HFFc6 (cell line): ENCODE measurements around the gene GIMAP4. TPM values are rescaled to one million over a fixed set of nuclear protein-coding genes. Genes with fewer than 3 reads are reported as not detected.

Experiments
- DNase-seq: peaks from one replicate; pipeline ENCODE4 v3.0.0-alpha.2; 2018
- H3K27ac Mint-ChIP-seq: 2 replicates; pipeline ENCODE4 v1.8.0; 2020; ENCODE audit warnings: mild to moderate bottlenecking, mixed read lengths
- H3K27me3 Mint-ChIP-seq: 2 replicates; pipeline ENCODE4 v1.8.0; 2021; ENCODE audit warnings: mild to moderate bottlenecking, moderate library complexity, mixed read lengths; ENCODE audit not compliant: insufficient read depth
- H3K36me3 Mint-ChIP-seq: 2 replicates; pipeline ENCODE4 v1.8.0; 2021; ENCODE audit warnings: low read depth, mixed read lengths
- H3K4me1 Mint-ChIP-seq: 2 replicates; pipeline ENCODE4 v1.8.0; 2020; ENCODE audit warnings: low read depth, mixed read lengths
- H3K4me3 Mint-ChIP-seq: 2 replicates; pipeline ENCODE4 v1.8.0; 2020; ENCODE audit warnings: mild to moderate bottlenecking, moderate library complexity, mixed read lengths
- H3K9me3 Mint-ChIP-seq: 2 replicates; pipeline ENCODE4 v1.8.0; 2020; ENCODE audit warnings: mild to moderate bottlenecking, mixed read lengths
- CTCF ChIP-seq: fragments of 200-600 bp; sonication (generic); IDR thresholded peaks from 2 replicates; pipeline ENCODE4 v1.5.0; 2021; ENCODE audit warnings: antibody characterized with exemption, mild to moderate bottlenecking
- total RNA-seq, 6 experiments: library from RNA; stranded (reverse); fragmentation: NEBNext Ultra II Directional; extraction: Animal tissue kit (Norgen Biotek cat#: 25700); gene quantifications; 2 replicates in 1 of 6; 3 replicates in 5 of 6; pipeline ENCODE4 v1.2.3, GENCODE V29; 2021

The GIMAP4 gene
- total RNA-seq, 6 experiments from 2014 or later = not detected

- H3K9me3 Mint-ChIP-seq = peaks cover 38% of the 10 kb centered on the region
- no peak overlapping the region for H3K4me3 Mint-ChIP-seq
- no peaks in the 10 kb centered on the region for H3K27me3 Mint-ChIP-seq
- no peak for DNase-seq
- H3K27ac Mint-ChIP-seq = no peak overlapping the region
- TF ChIP-seq CTCF = no peak
- H3K36me3 Mint-ChIP-seq = no peaks in the 10 kb centered on the region
- no peaks in the 10 kb centered on the region for H3K4me1 Mint-ChIP-seq
Observed at GRCh38 chr7:150620061-150620460, 52.9 kb downstream of the GIMAP4 start.

- DNase-seq = no peak
- TF ChIP-seq CTCF = no peak
- Mint-ChIP-seq H3K4me1 (no peaks in the 10 kb centered on the region), H3K36me3 (no peaks in the 10 kb centered on the region), H3K9me3 (peaks cover 40% of the 10 kb centered on the region), H3K4me3 (no peak overlapping the region), H3K27ac (no peak overlapping the region), H3K27me3 (no peaks in the 10 kb centered on the region)
Observed at GRCh38 chr7:150620617-150621371, 53.6 kb downstream of the GIMAP4 start.

GRCh38 chr7:150621376-150621775, 54.2 kb downstream of the GIMAP4 start:
- H3K4me1 Mint-ChIP-seq = no peaks in the 10 kb centered on the region
- no peak overlapping the region for H3K27ac Mint-ChIP-seq
- H3K27me3 Mint-ChIP-seq = no peaks in the 10 kb centered on the region
- H3K9me3 Mint-ChIP-seq = peaks cover 40% of the 10 kb centered on the region
- TF ChIP-seq CTCF = no peak
- H3K4me3 Mint-ChIP-seq = no peak overlapping the region
- no peak for DNase-seq
- H3K36me3 Mint-ChIP-seq = no peaks in the 10 kb centered on the region

Other genes starting within 250 kb of the GIMAP4 start
- not detected for gene LRRC61, start 244.0 kb upstream of the GIMAP4 start, total RNA-seq
- gene ACTR3C, start 243.8 kb upstream of the GIMAP4 start, total RNA-seq = not detected
- gene RARRES2, start 225.8 kb upstream of the GIMAP4 start, total RNA-seq = under 1 TPM in 2 of 6 experiments, not detected in 4; 0.28 to 0.39 TPM
- gene REPIN1, start 198.6 kb upstream of the GIMAP4 start, total RNA-seq = 10 to 100 TPM; 68.8 to 78.3 (median 75.5) TPM
- gene ZNF775, start 188.1 kb upstream of the GIMAP4 start, total RNA-seq = 1 to 10 TPM; 2.7 to 3.8 (median 2.9) TPM
- not detected for gene GIMAP8, start 116.8 kb upstream of the GIMAP4 start, total RNA-seq
- not detected for gene GIMAP7, start 52.5 kb upstream of the GIMAP4 start, total RNA-seq
- not detected for gene GIMAP6, start 65.0 kb downstream of the GIMAP4 start, total RNA-seq
- gene GIMAP2, start 118.3 kb downstream of the GIMAP4 start, total RNA-seq = not detected
- not detected for gene GIMAP1, start 149.2 kb downstream of the GIMAP4 start, total RNA-seq
- not detected for gene GIMAP5, start 170.0 kb downstream of the GIMAP4 start, total RNA-seq
- not detected for gene TMEM176B, start 233.0 kb downstream of the GIMAP4 start, total RNA-seq
- not detected for gene TMEM176A, start 233.4 kb downstream of the GIMAP4 start, total RNA-seq